Neural cell (in vitro differentiated cells): Measurements from ENCODE around the gene AFG3L2. TPM values are rescaled to one million over a fixed set of nuclear protein-coding genes. Genes with fewer than 3 reads are reported as not detected.

Source experiments
- H2AFZ ChIP-seq: fragments of 200-600, 300-800 bp; sonication (generic), shearing (Covaris generic); 2 replicates; pipeline ENCODE4 v1.6.0; 2014; ENCODE audit warnings: low read depth, mild to moderate bottlenecking, antibody characterized with exemption, low read length, moderate library complexity
- H3F3A ChIP-seq: fragments of 200-600 bp; shearing (Covaris generic); 2 replicates; pipeline ENCODE4 v1.6.1; 2016; ENCODE audit warnings: mild to moderate bottlenecking, moderate library complexity, mixed read lengths, antibody characterized with exemption, low read length; ENCODE audit not compliant: insufficient read depth, poor library complexity, severe bottlenecking
- H3K27ac ChIP-seq: fragments of 200-600, 300-800 bp; sonication (generic), shearing (Covaris generic); 2 replicates; pipeline ENCODE4 v1.5.1; 2014; ENCODE audit warnings: mild to moderate bottlenecking, low read length, moderate library complexity
- H3K27me3 ChIP-seq: fragments of 300-800, 200-600 bp; sonication (generic), shearing (Covaris generic); 2 replicates; pipeline ENCODE4 v1.6.0; 2014; ENCODE audit warnings: mild to moderate bottlenecking, low read depth, low read length, moderate library complexity; ENCODE audit not compliant: insufficient read depth
- H3K36me3 ChIP-seq: fragments of 300-800, 200-600 bp; sonication (generic), shearing (Covaris generic); 2 replicates; pipeline ENCODE4 v1.5.1; 2014; ENCODE audit warnings: mild to moderate bottlenecking, antibody characterized with exemption, low read length, moderate library complexity; ENCODE audit not compliant: insufficient read depth
- H3K4me2 ChIP-seq: fragments of 300-800, 200-600 bp; sonication (generic), shearing (Covaris generic); 2 replicates; pipeline ENCODE4 v1.6.0; 2014; ENCODE audit warnings: mild to moderate bottlenecking, low read length
- H3K4me3 ChIP-seq: fragments of 300-800, 200-600 bp; sonication (generic), shearing (Covaris generic); 2 replicates; pipeline ENCODE4 v1.5.1; 2014; ENCODE audit warnings: mild to moderate bottlenecking, low read length, moderate library complexity
- H3K79me2 ChIP-seq: fragments of 200-600 bp; shearing (Covaris generic); replicated peaks from 2 replicates; pipeline ENCODE4 v1.6.0; 2014; ENCODE audit warnings: mild to moderate bottlenecking, low read length, moderate library complexity; ENCODE audit not compliant: insufficient read depth
- H3K9ac ChIP-seq: fragments of 300-800, 200-600 bp; sonication (generic), shearing (Covaris generic); 2 replicates; pipeline ENCODE4 v1.6.1; 2016; ENCODE audit warnings: mild to moderate bottlenecking, low read length, mixed read lengths
- H3K9me2 ChIP-seq: fragments of 200-600 bp; shearing (Covaris generic); 2 replicates; pipeline ENCODE4 v1.6.1; 2016; ENCODE audit warnings: mild to moderate bottlenecking, low read length, mixed read lengths; ENCODE audit not compliant: insufficient read depth
- H3K9me3 ChIP-seq: fragments of 200-600, 300-800 bp; sonication (generic), shearing (Covaris generic); 2 replicates; pipeline ENCODE4 v1.6.1; 2016; ENCODE audit warnings: mild to moderate bottlenecking, mixed run types, low read length, moderate library complexity, mixed read lengths
- H4K20me1 ChIP-seq: fragments of 200-600 bp; shearing (Covaris generic); 2 replicates; pipeline ENCODE4 v1.6.1; 2016; ENCODE audit warnings: mild to moderate bottlenecking, mixed run types; ENCODE audit not compliant: insufficient read depth
- EP300 ChIP-seq: fragments of 450-650 bp; conservative IDR thresholded peaks from 2 replicates; pipeline ENCODE4 v1.6.1; 2014; ENCODE audit warnings: antibody characterized with exemption, mild to moderate bottlenecking, moderate library complexity; ENCODE audit not compliant: poor library complexity, severe bottlenecking
- EZH2 ChIP-seq: fragments of 200-600, 300-800 bp; shearing (Covaris generic), sonication (generic); IDR thresholded peaks from 2 replicates; pipeline ENCODE4 v1.6.1; 2014; ENCODE audit warnings: antibody characterized with exemption, low read length, borderline replicate concordance, mild to moderate bottlenecking; ENCODE audit not compliant: insufficient read depth, poor library complexity, severe bottlenecking
- MXI1 ChIP-seq: fragments of 450-650 bp; conservative IDR thresholded peaks from 2 replicates; pipeline ENCODE4 v1.6.1; 2014; ENCODE audit warnings: antibody characterized with exemption, mild to moderate bottlenecking; ENCODE audit not compliant: poor library complexity, severe bottlenecking
- POLR2AphosphoS5 ChIP-seq: IDR thresholded peaks from 2 replicates; pipeline ENCODE4 v1.6.1; 2012
- RAD21 ChIP-seq: fragments of 450-650 bp; conservative IDR thresholded peaks from 2 replicates; pipeline ENCODE4 v1.6.1; 2014; ENCODE audit warnings: antibody characterized with exemption, mild to moderate bottlenecking, moderate library complexity
- SMC3 ChIP-seq: fragments of 450-650 bp; conservative IDR thresholded peaks from 2 replicates; pipeline ENCODE4 v1.6.1; 2014; ENCODE audit warnings: antibody characterized with exemption, mild to moderate bottlenecking, moderate library complexity; ENCODE audit not compliant: poor library complexity
- TAF1 ChIP-seq: IDR thresholded peaks from 2 replicates; pipeline ENCODE4 v1.6.1; 2012; ENCODE audit warnings: low read depth
- polyA plus RNA-seq: library from polyadenylated mRNA; depleted of rRNA; stranded (reverse); fragments of >200 nt; gene quantifications from 2 replicates; pipeline ENCODE4 v1.2.3, GENCODE V29; 2014
- TF ChIP-seq, protein P1 (sequence below): IDR thresholded peaks from 2 replicates; pipeline ENCODE4 v1.6.1; 2012; ENCODE audit warnings: borderline replicate concordance
- TF ChIP-seq, protein P2 (sequence below): fragments of 450-650 bp; IDR thresholded peaks from 2 replicates; pipeline ENCODE4 v1.5.1; 2014; ENCODE audit warnings: antibody characterized with exemption, mild to moderate bottlenecking, moderate library complexity; ENCODE audit not compliant: poor library complexity, severe bottlenecking

Gene AFG3L2
- polyA plus RNA-seq, 1 donor from 2014 or later: 49.4 TPM

DNA sequence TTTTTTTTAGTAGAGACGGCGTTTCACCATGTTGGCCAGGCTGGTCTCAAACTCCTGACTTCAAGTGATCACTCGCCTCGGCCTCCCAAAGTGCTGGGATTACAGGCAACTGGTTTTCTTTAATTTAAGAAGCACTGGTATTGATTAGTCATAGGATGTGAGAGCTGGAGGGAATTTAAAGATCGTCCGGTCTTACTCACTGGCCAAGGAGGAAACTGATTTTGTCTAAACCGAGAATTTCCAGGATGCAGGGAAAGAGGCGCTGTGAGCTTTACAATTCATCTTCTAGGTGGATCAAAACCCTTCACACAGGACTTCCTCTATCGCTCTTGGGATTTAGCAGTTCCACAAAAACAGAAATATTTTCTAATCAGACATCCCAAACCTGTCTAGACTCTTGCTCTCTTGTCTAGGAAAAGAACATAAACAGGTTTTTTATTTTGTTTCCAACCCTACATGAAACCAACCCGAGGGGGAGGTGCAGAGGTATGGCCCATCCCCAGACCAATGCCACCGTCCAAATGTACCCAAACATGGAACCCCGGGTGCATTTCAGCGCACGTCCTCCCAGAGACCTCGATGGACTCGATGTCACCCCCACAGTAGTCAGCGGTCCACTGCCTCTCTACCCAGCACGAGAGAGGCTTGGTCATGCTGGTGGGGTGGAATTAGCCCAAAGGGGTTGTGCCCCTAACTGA lies 81.5 kb downstream of the AFG3L2 start:
- Histone ChIP-seq H4K20me1 (no peaks in the 10 kb centered on the region), H3K36me3 (no peaks in the 10 kb centered on the region), H3K79me2 (no peaks in the 10 kb centered on the region), H3K4me3 (no peak overlapping the region), H3K4me2 (no peak overlapping the region), H2AFZ (no peak overlapping the region), H3K27me3 (no peaks in the 10 kb centered on the region), H3K27ac (no peak overlapping the region), H3K9me3 (no peaks in the 10 kb centered on the region), H3K9ac (no peak overlapping the region), H3K9me2 (no peaks in the 10 kb centered on the region), H3F3A (no peaks in the 10 kb centered on the region)
- no peak for TF ChIP-seq POLR2AphosphoS5
- TF ChIP-seq, protein P1, sequence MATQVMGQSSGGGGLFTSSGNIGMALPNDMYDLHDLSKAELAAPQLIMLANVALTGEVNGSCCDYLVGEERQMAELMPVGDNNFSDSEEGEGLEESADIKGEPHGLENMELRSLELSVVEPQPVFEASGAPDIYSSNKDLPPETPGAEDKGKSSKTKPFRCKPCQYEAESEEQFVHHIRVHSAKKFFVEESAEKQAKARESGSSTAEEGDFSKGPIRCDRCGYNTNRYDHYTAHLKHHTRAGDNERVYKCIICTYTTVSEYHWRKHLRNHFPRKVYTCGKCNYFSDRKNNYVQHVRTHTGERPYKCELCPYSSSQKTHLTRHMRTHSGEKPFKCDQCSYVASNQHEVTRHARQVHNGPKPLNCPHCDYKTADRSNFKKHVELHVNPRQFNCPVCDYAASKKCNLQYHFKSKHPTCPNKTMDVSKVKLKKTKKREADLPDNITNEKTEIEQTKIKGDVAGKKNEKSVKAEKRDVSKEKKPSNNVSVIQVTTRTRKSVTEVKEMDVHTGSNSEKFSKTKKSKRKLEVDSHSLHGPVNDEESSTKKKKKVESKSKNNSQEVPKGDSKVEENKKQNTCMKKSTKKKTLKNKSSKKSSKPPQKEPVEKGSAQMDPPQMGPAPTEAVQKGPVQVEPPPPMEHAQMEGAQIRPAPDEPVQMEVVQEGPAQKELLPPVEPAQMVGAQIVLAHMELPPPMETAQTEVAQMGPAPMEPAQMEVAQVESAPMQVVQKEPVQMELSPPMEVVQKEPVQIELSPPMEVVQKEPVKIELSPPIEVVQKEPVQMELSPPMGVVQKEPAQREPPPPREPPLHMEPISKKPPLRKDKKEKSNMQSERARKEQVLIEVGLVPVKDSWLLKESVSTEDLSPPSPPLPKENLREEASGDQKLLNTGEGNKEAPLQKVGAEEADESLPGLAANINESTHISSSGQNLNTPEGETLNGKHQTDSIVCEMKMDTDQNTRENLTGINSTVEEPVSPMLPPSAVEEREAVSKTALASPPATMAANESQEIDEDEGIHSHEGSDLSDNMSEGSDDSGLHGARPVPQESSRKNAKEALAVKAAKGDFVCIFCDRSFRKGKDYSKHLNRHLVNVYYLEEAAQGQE: no peak
- no peak for TF ChIP-seq SMC3
- TF ChIP-seq RAD21: no peak
- TF ChIP-seq, protein P2, sequence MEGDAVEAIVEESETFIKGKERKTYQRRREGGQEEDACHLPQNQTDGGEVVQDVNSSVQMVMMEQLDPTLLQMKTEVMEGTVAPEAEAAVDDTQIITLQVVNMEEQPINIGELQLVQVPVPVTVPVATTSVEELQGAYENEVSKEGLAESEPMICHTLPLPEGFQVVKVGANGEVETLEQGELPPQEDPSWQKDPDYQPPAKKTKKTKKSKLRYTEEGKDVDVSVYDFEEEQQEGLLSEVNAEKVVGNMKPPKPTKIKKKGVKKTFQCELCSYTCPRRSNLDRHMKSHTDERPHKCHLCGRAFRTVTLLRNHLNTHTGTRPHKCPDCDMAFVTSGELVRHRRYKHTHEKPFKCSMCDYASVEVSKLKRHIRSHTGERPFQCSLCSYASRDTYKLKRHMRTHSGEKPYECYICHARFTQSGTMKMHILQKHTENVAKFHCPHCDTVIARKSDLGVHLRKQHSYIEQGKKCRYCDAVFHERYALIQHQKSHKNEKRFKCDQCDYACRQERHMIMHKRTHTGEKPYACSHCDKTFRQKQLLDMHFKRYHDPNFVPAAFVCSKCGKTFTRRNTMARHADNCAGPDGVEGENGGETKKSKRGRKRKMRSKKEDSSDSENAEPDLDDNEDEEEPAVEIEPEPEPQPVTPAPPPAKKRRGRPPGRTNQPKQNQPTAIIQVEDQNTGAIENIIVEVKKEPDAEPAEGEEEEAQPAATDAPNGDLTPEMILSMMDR: no peak
- no peak for TF ChIP-seq MXI1
- TF ChIP-seq EZH2: no peak
- no peak for TF ChIP-seq TAF1
- no peak for TF ChIP-seq EP300

DNA sequence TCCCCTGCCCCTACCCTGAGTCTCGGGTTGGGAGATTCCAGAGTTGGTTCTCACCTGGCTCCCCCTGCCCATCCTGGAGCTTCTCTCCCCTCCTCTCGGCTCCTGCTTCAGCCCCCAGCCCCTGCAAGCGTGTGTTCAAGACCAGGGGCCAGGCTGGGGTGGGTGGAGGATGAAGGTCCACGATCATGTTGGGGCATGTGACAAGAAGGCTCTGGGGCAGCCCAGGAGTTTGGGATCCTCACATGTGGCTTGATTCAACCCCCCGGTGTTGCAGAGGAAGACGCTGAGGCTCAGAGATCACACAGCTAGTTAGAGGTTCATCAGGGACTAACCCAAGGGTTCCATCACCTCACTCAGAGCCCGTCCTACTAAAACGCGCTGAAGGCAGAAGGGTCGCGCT lies 83.2 kb downstream of the AFG3L2 start:
- Histone ChIP-seq H3K79me2 (no peaks in the 10 kb centered on the region), H3F3A (no peaks in the 10 kb centered on the region), H3K27me3 (peaks cover 9% of the 10 kb centered on the region), H3K27ac (no peak overlapping the region), H3K9me2 (no peaks in the 10 kb centered on the region), H3K9ac (no peak overlapping the region), H2AFZ (no peak overlapping the region), H3K9me3 (no peaks in the 10 kb centered on the region), H3K4me2 (no peak overlapping the region), H3K4me3 (no peak overlapping the region), H3K36me3 (no peaks in the 10 kb centered on the region), H4K20me1 (no peaks in the 10 kb centered on the region)
- TF ChIP-seq, protein P1: no peak
- TF ChIP-seq EP300 (no peak), RAD21 (no peak), MXI1 (no peak), TAF1 (no peak), POLR2AphosphoS5 (no peak), SMC3 (no peak), EZH2 (no peak)
- TF ChIP-seq, protein P2: no peak
